Right atrium auricular region (tissue), 2 donors: ENCODE data around the gene FSIP1. TPM values are rescaled to one million over a fixed set of nuclear protein-coding genes. Genes with fewer than 3 reads are reported as not detected.

Experiments used
- DNase-seq: peaks from one replicate; pipeline ENCODE4 v3.0.0-alpha.2; 2019; ENCODE audit warnings: low spot score
- H3K27ac ChIP-seq, 2 donors: fragments of 200-600 bp; sonication (generic); 1 replicate in 1 of 2; 2 replicates in 1 of 2; pipeline ENCODE4 v1.5.1; 2016 to 2019
- H3K27me3 ChIP-seq, 2 donors: fragments of 200-600 bp; sonication (generic); one replicate each; pipeline versions ENCODE4 v1.5.1 to v1.6.0; 2017 to 2019
- H3K36me3 ChIP-seq: fragments of 200-600 bp; sonication (generic); one replicate; pipeline ENCODE4 v1.5.1; 2016
- H3K4me1 ChIP-seq, 2 donors: fragments of 200-600 bp; sonication (generic); one replicate each; pipeline versions ENCODE4 v1.5.1 to v1.6.0; 2017 to 2019
- H3K4me3 ChIP-seq, 2 donors: fragments of 200-600 bp; sonication (generic); 1 replicate in 1 of 2; 2 replicates in 1 of 2; pipeline ENCODE4 v1.5.1; 2017 to 2019; ENCODE audit warnings: mild to moderate bottlenecking in 1 of 2, moderate library complexity in 1 of 2
- H3K9me3 ChIP-seq, 2 donors: fragments of 200-600 bp; sonication (generic); one replicate each; pipeline ENCODE4 v1.5.1; 2019
- CTCF ChIP-seq, 2 donors: fragments of 200-600 bp; sonication (generic); IDR thresholded peaks; one replicate each; pipeline ENCODE4 v1.5.1; 2019; ENCODE audit warnings: antibody characterized with exemption in 2 of 2
- total RNA-seq, 2 donors: library from RNA; depleted of rRNA; stranded (reverse); fragments of >200 nt; gene quantifications; one replicate each; pipeline ENCODE4 v1.1.0, GENCODE V29; 2016

The FSIP1 gene
- total RNA-seq, 2 donors from 2014 or later: 0.24 TPM; not detected in 1

GRCh38 chr15:39618063-39618823, 164.4 kb downstream of the FSIP1 start:
- Histone ChIP-seq H3K9me3 (peaks cover 0 to 14% of the 10 kb centered on the region in 2 donors), H3K27me3 (no peaks in the 10 kb centered on the region), H3K27ac (no peak overlapping the region), H3K36me3 (no peaks in the 10 kb centered on the region), H3K4me3 (no peak overlapping the region), H3K4me1 (no peaks in the 10 kb centered on the region)
- no peak for DNase-seq
- TF ChIP-seq CTCF (IDR thresholded peaks at IDR 0.05): no peak

GRCh38 chr15:39616731-39617455, 165.7 kb downstream of the FSIP1 start:
- no peak for DNase-seq
- Histone ChIP-seq H3K27me3 (no peaks in the 10 kb centered on the region), H3K9me3 (peaks cover 0 to 22% of the 10 kb centered on the region in 2 donors), H3K4me1 (no peaks in the 10 kb centered on the region), H3K36me3 (no peaks in the 10 kb centered on the region), H3K4me3 (no peak overlapping the region), H3K27ac (no peak overlapping the region)
- TF ChIP-seq CTCF (IDR thresholded peaks at IDR 0.05): no peak

DNA sequence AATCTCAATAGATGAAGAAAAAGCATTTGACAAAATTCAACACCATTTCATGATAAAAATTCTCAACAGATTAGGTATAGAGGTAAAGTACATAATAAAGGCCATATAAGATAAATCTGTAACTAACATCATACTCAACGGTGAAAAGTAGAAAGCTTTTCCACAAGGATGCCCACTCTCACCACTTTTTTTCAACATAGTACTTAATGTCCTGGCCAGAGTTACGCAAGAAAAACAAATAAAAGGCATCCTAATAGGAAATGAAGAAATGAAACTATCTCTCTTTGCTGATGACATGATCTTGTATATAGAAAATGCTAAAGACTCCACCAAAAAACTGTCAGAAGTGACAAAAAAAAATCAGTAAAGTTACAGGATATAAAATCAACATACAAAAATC, 168.8 kb downstream of the FSIP1 start:
- no peak for TF ChIP-seq CTCF (IDR thresholded peaks at IDR 0.05)
- no peak for DNase-seq
- Histone ChIP-seq H3K27me3 (no peaks in the 10 kb centered on the region), H3K9me3 (peaks cover 0 to 41% of the 10 kb centered on the region in 2 donors), H3K36me3 (no peaks in the 10 kb centered on the region), H3K27ac (no peak overlapping the region), H3K4me1 (no peaks in the 10 kb centered on the region), H3K4me3 (no peak overlapping the region)

DNA sequence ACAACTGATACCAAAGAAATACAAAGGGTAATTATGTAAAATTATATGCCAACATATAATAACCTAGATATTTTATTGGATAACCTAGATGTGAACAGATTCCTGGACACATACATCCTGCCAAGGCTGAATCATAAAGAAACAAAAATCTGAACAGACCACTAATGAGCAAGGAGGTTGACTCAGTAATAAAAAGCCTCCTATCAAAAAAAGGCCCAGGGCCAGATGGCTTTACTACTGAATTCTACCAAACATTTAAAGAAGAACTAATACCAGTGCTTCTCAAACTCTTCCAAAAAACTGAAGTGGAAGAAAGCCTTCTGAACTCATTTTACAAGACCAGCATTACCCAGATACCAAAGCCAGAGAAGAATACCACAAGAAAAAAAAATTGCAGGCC, 169.4 kb downstream of the FSIP1 start:
- Histone ChIP-seq H3K4me3 (no peak overlapping the region), H3K9me3 (peaks cover 0 to 41% of the 10 kb centered on the region in 2 donors), H3K27ac (no peak overlapping the region), H3K4me1 (no peaks in the 10 kb centered on the region), H3K36me3 (no peaks in the 10 kb centered on the region), H3K27me3 (no peaks in the 10 kb centered on the region)
- no peak for TF ChIP-seq CTCF (IDR thresholded peaks at IDR 0.05)
- no peak for DNase-seq

DNA sequence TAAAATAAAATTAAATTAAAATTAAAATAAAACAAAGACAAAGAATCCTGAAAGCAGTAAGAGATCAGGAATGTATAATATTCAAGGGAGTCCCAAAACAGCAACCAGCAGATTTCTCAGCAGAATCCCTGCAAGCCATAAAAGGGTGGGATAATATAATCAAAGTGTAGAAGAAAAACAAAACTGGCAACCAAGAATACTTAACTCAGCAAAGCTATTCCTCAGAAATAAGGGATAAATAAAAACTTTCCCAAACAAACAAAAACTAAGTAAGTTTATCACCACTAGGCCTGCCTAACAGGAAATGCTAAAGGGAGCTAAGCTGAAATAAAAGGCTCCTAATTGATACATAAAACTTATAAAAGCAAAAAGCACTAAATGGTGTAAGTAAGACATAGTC, 172.0 kb downstream of the FSIP1 start:
- no peak for TF ChIP-seq CTCF (IDR thresholded peaks at IDR 0.05)
- Histone ChIP-seq H3K4me3 (no peak overlapping the region), H3K4me1 (no peaks in the 10 kb centered on the region), H3K9me3 (peaks cover 0 to 41% of the 10 kb centered on the region in 2 donors), H3K27me3 (no peaks in the 10 kb centered on the region), H3K36me3 (no peaks in the 10 kb centered on the region), H3K27ac (no peak overlapping the region)
- DNase-seq: no peak
